SHP77 (cell line): Measurements from ENCODE around the gene PRSS38.

Experiments
- DNase-seq, 2 experiments: peaks; one replicate each; lab custom pipeline; 2025; lab: John Stamatoyannopoulos, UW

The PRSS38 gene

GRCh38 chr1:227779021-227779441, 36.4 kb upstream of the PRSS38 start:
- no peak for DNase-seq

DNA sequence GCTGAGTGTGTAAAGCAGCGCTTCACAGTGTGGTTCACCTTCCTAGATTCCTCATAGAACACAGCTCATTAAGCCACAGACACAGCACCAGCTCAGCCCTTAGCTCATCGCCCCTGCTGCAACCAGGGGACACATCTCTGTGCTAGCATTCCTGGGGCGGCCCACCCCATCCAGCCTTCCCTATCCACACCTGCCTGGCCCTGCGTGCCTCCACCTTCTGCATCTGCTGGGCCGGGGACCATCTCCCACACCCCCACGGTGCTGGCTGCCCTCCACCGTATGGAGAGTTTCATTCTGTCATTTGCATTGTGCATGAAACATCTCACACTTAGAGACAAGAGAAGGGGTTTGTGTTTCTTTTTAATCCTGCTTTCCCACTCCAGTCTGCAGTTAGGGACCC, 35.8 kb upstream of the PRSS38 start:
- no peak for DNase-seq

GRCh38 chr1:227780101-227781044, 35.1 kb upstream of the PRSS38 start:
- no peak for DNase-seq

DNA sequence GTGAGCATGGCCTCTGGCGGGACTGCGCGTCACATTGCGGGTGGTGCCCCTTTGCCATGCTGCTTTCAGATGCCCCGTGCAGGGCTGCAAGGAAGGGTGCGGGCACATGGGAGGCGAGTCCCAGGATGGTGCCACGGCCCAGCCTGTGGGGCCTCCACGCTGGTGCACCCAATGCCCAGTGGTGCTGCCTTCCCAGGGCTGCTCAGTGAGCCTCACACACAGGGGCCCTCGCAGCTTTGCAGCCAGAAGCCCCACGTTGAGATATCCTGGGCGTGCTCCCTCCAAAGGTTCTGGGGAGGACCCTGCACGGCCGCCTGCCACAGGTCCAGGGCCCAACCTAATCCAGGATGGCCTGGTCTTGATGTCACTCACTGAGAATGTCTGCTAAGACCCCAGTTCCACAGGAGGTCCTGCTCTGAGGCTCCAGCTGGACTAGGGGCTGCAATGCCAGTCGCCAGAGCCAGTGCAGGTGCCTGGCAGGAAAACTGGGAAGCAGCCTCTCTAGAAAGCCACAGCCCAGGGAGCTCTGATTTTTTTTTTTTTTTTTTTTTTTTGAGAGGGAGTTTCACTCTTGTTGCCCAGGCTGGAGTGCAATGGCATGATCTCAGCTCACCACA, 34.1 kb upstream of the PRSS38 start:
- DNase-seq, result no peak

- no peak for DNase-seq
These were observed 33.2 kb upstream of the PRSS38 start for GRCh38 chr1:227782226-227782625.

GRCh38 chr1:227785094-227785804, 30.2 kb upstream of the PRSS38 start:
- no peak for DNase-seq

DNA sequence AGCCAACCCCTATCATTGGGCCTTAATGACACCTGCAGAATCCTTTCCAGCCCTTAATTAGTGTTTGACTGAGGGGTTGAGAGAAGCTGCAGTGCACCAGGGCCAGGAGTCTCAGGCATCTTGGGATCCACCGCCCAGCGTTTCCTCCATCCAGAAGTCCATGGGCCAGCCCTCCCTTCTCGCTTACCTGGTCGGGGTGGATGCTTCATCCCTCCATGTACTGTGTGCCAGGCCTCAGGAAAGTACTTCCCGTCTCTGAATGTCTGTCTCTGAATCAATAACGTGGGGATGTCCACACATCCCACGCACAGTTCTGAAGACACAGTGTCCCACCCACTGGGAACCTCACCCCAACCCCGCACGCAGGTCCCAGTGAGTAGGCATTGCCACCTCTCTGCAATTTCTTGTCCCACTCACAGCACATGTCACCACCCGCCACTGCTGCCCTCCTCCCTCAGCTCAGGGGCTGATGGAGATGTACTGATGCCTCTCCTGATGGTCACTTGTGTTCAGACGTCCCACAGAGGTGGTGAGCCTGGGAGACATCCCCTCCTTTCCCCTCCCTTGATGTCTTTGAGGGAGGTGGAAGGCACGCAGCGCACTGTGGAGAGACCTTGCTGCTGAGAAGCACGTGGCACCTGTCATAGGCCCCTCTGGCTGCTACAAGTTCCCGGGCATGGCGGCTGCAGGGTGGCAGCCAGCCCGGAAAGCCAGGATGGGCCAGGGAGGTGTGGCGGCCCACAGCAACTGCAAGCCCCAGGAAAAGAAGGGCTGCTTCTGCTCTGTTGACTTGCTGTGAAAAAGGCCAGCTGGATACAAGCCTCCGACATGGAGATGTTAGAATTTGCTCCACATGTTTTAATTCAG, 29.4 kb upstream of the PRSS38 start:
- no peak for DNase-seq

GRCh38 chr1:227786673-227787512, 28.6 kb upstream of the PRSS38 start:
- no peak for DNase-seq

GRCh38 chr1:227787513-227788270, 27.8 kb upstream of the PRSS38 start:
- DNase-seq, result peak; percentile 89 to 95

- DNase-seq, result peak; percentile 73 to 80
These were observed 27.0 kb upstream of the PRSS38 start for GRCh38 chr1:227788271-227789083.

DNA sequence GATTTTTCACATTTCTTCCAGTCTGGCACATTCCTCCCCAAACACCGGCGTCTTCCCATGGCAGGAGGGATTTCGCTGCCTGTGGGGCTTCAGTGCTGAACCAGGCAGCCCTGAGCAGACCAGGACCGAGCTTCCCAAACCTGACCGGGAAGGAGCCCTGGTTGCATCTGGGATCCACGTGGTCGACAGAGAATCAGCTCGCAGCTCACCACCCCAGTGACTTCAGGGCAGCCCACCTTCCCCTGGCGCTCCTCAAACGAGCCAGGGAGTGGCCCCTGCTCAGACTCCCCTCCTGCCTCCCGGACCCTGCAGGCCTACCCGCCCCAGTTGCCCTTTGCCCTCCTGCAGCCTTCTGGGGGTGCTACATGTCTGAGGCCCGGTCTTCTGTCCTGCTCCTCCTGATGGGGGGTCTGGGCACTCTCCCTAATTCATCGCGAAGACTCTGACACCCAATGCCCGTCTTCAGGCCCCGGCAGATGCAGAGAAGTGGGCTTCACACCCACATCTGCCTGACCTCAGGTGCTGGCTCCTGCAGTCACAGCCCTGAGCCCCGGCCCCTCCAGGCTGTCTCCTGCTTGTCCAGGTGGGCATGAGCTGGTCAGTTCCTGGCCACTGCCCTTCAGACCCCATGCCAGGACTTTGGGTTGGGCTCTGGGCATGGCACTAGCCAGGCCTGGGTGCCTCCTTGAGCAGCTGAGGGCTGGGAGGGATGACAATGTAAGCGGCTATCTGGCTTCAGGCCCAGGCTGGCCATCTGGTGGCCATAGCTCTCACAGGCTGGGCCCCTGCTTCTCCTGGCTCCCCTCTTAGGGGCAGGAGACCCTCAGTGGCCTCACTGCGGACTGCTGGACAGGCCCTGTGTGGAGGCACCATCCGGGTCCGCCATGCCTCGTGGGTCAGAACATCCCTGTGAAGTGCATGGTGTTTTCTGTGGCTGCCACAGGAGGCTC, 26.1 kb upstream of the PRSS38 start:
- peak in 1 of 2 experiments; percentile 44 for DNase-seq

- no peak for DNase-seq
These were observed 25.5 kb upstream of the PRSS38 start for GRCh38 chr1:227790034-227790400.

DNA sequence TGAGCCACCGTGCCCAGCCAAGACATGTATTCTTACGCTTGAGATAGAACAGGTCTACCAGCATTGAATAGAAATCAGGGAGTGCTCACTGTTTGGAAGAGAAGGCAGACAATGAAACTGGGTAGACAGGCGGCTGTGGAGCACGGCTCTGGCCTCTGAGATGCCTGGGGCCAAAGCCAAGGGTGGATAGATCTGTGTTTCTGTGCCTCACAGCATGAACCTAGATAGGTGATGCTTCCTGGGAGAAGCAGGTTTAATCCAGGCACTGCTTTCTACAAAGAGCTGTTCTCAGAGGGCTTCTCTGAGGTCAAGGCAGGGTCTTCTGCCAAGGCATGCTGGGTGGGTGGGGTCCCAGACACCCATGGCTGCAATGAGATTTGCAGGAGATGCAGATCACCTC, 24.6 kb upstream of the PRSS38 start:
- no peak for DNase-seq

DNA sequence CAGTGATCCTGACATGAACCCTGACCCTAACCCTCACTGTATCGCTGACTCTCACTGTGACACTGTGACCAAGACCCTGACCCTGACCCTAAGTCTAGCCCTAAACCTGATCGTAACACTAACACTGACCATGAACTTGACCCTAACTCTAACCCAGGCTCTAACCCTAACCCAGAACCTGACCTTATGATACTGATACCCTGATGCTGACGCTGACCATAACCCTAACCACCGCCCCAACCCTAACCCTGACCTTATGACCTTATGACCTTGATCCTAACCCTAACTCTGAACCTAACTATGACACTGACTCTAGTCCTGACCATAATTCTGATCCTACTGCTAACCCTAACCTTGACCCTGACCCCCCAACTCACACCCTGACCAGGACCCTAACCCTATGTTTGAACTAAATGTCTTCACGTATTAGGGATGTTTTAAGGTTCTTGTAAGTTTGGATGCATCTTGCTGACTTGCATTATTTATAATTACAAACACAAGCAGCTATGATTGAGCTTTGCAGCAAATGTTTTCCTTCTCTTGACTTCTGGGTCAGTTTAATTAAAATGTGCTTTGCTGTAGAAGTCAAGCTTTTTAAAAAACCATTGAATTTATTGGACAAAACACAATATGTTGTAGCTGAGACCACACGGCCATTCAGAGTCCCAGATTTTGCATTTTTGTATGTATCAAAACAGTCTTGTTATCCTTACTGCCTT, 23.9 kb upstream of the PRSS38 start:
- no peak for DNase-seq

GRCh38 chr1:227792216-227793078, 23.0 kb upstream of the PRSS38 start:
- DNase-seq, result no peak
